ENCODE data around the gene ZNF385B. TPM values are rescaled to one million over a fixed set of nuclear protein-coding genes. Genes with fewer than 3 reads are reported as not detected.

The ZNF385B gene
- total and polyA plus RNA-seq, 10 of the 15 experiments (the other 5 are each of a cell fraction or from before 2014, with no cell fraction given), result not detected

DNA sequence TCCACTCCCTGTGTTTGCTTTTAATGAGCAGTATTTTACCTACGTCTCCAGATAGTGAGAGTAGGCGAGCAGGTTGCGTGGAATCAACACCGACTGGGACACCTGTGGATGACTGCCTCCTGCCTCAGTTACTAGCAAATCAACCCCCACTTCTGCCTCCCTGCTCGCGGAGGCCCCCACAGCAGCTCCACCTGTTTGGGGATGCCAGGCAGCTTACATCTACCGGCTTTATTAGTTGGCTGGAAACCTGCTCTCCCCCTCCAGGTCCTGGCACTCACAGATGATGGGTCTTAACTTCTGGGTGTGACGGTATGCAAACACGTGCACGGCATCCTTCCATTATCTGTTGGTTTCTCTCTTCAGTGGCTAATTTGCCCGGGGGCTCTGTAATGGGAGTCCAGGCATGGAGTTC lies 432.3 kb downstream of the ZNF385B start (continued):
- TF ChIP-seq, protein P1, sequence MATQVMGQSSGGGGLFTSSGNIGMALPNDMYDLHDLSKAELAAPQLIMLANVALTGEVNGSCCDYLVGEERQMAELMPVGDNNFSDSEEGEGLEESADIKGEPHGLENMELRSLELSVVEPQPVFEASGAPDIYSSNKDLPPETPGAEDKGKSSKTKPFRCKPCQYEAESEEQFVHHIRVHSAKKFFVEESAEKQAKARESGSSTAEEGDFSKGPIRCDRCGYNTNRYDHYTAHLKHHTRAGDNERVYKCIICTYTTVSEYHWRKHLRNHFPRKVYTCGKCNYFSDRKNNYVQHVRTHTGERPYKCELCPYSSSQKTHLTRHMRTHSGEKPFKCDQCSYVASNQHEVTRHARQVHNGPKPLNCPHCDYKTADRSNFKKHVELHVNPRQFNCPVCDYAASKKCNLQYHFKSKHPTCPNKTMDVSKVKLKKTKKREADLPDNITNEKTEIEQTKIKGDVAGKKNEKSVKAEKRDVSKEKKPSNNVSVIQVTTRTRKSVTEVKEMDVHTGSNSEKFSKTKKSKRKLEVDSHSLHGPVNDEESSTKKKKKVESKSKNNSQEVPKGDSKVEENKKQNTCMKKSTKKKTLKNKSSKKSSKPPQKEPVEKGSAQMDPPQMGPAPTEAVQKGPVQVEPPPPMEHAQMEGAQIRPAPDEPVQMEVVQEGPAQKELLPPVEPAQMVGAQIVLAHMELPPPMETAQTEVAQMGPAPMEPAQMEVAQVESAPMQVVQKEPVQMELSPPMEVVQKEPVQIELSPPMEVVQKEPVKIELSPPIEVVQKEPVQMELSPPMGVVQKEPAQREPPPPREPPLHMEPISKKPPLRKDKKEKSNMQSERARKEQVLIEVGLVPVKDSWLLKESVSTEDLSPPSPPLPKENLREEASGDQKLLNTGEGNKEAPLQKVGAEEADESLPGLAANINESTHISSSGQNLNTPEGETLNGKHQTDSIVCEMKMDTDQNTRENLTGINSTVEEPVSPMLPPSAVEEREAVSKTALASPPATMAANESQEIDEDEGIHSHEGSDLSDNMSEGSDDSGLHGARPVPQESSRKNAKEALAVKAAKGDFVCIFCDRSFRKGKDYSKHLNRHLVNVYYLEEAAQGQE (IDR thresholded peaks at IDR 0.05; ENCODE audit: low read depth, low read length), result no peak
- TF ChIP-seq, protein P2, sequence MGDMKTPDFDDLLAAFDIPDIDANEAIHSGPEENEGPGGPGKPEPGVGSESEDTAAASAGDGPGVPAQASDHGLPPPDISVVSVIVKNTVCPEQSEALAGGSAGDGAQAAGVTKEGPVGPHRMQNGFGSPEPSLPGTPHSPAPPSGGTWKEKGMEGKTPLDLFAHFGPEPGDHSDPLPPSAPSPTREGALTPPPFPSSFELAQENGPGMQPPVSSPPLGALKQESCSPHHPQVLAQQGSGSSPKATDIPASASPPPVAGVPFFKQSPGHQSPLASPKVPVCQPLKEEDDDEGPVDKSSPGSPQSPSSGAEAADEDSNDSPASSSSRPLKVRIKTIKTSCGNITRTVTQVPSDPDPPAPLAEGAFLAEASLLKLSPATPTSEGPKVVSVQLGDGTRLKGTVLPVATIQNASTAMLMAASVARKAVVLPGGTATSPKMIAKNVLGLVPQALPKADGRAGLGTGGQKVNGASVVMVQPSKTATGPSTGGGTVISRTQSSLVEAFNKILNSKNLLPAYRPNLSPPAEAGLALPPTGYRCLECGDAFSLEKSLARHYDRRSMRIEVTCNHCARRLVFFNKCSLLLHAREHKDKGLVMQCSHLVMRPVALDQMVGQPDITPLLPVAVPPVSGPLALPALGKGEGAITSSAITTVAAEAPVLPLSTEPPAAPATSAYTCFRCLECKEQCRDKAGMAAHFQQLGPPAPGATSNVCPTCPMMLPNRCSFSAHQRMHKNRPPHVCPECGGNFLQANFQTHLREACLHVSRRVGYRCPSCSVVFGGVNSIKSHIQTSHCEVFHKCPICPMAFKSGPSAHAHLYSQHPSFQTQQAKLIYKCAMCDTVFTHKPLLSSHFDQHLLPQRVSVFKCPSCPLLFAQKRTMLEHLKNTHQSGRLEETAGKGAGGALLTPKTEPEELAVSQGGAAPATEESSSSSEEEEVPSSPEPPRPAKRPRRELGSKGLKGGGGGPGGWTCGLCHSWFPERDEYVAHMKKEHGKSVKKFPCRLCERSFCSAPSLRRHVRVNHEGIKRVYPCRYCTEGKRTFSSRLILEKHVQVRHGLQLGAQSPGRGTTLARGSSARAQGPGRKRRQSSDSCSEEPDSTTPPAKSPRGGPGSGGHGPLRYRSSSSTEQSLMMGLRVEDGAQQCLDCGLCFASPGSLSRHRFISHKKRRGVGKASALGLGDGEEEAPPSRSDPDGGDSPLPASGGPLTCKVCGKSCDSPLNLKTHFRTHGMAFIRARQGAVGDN (IDR thresholded peaks at IDR 0.05), result no peak
- TF ChIP-seq HDAC2 (IDR thresholded peaks at IDR 0.05), result no peak
- no peak for TF ChIP-seq NFXL1 (IDR thresholded peaks at IDR 0.05; ENCODE audit: borderline replicate concordance)
- TF ChIP-seq ZNF24 (IDR thresholded peaks at IDR 0.05), result no peak

DNA sequence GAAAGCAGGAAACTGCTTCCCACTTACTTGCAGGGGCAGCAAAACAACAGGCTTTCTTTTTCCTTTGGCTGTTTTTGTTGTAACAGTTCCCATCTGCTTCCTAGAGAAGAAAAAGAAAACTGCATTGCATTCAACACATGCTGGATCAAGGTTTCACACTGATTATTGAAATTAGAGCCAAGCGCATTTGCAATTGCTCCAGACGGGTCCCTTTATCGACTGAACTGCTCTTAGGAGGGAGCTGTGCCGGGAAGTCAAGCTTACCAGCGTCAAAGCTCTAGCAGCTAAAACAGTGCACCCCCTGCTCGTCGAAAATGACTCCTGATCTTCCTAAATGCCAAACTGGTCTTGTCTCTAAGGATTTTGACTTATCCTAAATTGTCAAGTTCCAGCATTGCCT lies 432.8 kb downstream of the ZNF385B start:
- CTCF ChIA-PET, result no interaction called here

More for the DNA sequence above, 432.8 kb downstream of the ZNF385B start:
- no peaks in the 10 kb centered on the region for H3K9me3 ChIP-seq (replicated peaks; ENCODE audit: control insufficient read depth, insufficient read depth, low read length)
- H4K20me1 ChIP-seq (ENCODE audit: control insufficient read depth, insufficient read depth), result no peaks in the 10 kb centered on the region
- no peak overlapping the region for H2AFZ ChIP-seq (ENCODE audit: control insufficient read depth, low read depth, low read length)
- H3K27ac ChIP-seq (ENCODE audit: control insufficient read depth, insufficient read depth), result no peak overlapping the region
- H3K4me3 ChIP-seq, result no peak overlapping the region
- intact Hi-C loops (cut with micrococcal nuclease; ENCODE audit: unreplicated experiment) (no loop called here), in situ Hi-C loops (cut with MboI) (loop anchor here (10.0 kb wide), 1 partner anchor 204 kb away; no protein-coding TSS in a partner anchor)
- H3K27me3 ChIP-seq (replicated peaks in 1 of 2; ENCODE audit: control insufficient read depth in 2 of 2, insufficient read depth in 2 of 2, low read length in 1 of 2), result peaks cover 0 to 1% of the 10 kb centered on the region in 2 experiments; a peak in 2 of 4 replicates
- H3K4me2 ChIP-seq (ENCODE audit: control insufficient read depth, insufficient read depth), result no peak overlapping the region
- H3K79me2 ChIP-seq (ENCODE audit: control insufficient read depth, insufficient read depth, low read length), result no peaks in the 10 kb centered on the region
- H3K36me3 ChIP-seq (ENCODE audit: control insufficient read depth in 2 of 2, insufficient read depth in 2 of 2, low read length in 1 of 2), result no peaks in the 10 kb centered on the region
- POLR2A ChIA-PET, result no interaction called here
- BruUV-seq (replicated peaks), result no TSS peak
- FAIRE-seq (no peak), DNase-seq (ENCODE audit: low read depth, low spot score) (no peak), ATAC-seq (no peak)
- RAD21 ChIA-PET (ENCODE audit: unreplicated experiment), result no interaction called here
- H3K4me1 ChIP-seq (ENCODE audit: control insufficient read depth, insufficient read depth, low read length), result no peaks in the 10 kb centered on the region
- SMC1A ChIA-PET (ENCODE audit: uncharacterized antibody, unreplicated experiment), result no interaction called here
- TF ChIP-seq CUX1 (IDR thresholded peaks at IDR 0.05; ENCODE audit: insufficient replicate concordance, low read depth, low read length) (no peak), USF1 (IDR thresholded peaks at IDR 0.05; ENCODE audit: borderline replicate concordance, extremely low read length, insufficient read depth, low read depth, low read length) (no peak)
- WGBS (ENCODE audit: insufficient coverage, insufficient replicate concordance, low lambda C conversion rate, missing lambda C conversion rate), result 25% methylated on average over 7 of the region's 7 CpGs
- H3K9ac ChIP-seq (ENCODE audit: control insufficient read depth, insufficient read depth, low read length), result no peak overlapping the region
